Upper lobe of left lung (tissue), 4 donors: ENCODE results near the gene CNDP1.

Source experiments
- EP300 ChIP-seq, 4 donors: sonication (generic); formaldehyde crosslinking; IDR thresholded peaks; one replicate each; pipeline ENCODE4 v1.5.1; 2017; ENCODE audit warnings: antibody characterized with exemption in 4 of 4, control low read depth in 2 of 4
- POLR2A ChIP-seq, 4 donors: fragments of 450-650 bp; IDR thresholded peaks; one replicate each; pipeline ENCODE4 v1.5.1; 2016 to 2017; ENCODE audit warnings: antibody characterized with exemption in 4 of 4, mild to moderate bottlenecking in 2 of 4
- POLR2AphosphoS5 ChIP-seq, 2 donors: sonication (generic); formaldehyde crosslinking; IDR thresholded peaks; one replicate each; pipeline ENCODE4 v1.5.1; 2017; ENCODE audit warnings: antibody characterized with exemption in 2 of 2
- TF ChIP-seq, protein P1 (sequence below), 6 experiments: fragments of 450-650 bp in 4 of 6; fragments of 200-600 bp in 2 of 6; sonication (generic) in 2 of 6; IDR thresholded peaks; one replicate each; pipeline ENCODE4 v1.5.1; 2016 to 2019; ENCODE audit warnings: antibody characterized with exemption in 6 of 6

DNA sequence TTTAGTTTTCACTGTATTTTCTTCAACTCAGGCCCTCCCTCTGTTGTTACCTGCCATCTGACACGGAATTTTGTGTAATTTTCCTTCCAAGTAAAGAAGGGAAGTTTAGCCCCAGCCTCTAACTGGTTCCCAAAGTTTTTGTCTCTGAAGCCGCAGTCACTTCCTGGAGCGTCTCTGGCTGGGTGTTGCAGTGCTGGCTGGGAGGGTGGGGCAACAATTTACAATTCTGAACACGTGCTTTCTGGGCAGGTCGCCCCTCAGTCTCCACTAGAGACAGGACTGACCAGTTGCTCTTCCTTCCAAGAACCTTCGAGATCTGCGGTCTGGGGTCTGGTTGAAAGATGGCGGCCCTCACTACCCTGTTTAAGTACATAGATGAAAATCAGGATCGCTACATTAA lies 34.7 kb upstream of the CNDP1 start:
- TF ChIP-seq, protein P1, sequence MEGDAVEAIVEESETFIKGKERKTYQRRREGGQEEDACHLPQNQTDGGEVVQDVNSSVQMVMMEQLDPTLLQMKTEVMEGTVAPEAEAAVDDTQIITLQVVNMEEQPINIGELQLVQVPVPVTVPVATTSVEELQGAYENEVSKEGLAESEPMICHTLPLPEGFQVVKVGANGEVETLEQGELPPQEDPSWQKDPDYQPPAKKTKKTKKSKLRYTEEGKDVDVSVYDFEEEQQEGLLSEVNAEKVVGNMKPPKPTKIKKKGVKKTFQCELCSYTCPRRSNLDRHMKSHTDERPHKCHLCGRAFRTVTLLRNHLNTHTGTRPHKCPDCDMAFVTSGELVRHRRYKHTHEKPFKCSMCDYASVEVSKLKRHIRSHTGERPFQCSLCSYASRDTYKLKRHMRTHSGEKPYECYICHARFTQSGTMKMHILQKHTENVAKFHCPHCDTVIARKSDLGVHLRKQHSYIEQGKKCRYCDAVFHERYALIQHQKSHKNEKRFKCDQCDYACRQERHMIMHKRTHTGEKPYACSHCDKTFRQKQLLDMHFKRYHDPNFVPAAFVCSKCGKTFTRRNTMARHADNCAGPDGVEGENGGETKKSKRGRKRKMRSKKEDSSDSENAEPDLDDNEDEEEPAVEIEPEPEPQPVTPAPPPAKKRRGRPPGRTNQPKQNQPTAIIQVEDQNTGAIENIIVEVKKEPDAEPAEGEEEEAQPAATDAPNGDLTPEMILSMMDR (IDR thresholded peaks at IDR 0.05): no peak
- TF ChIP-seq POLR2A (IDR thresholded peaks at IDR 0.05) (peak in 1 of 4 donors; percentile 66), EP300 (IDR thresholded peaks at IDR 0.05) (peak in 1 of 4 donors; percentile 57), POLR2AphosphoS5 (IDR thresholded peaks at IDR 0.05) (peak; percentile 18 to 51)
